Measurements from ENCODE around the gene SLC43A2. TPM values are rescaled to one million over a fixed set of nuclear protein-coding genes. Genes with fewer than 3 reads are reported as not detected.

SLC43A2 gene
- total and polyA plus RNA-seq, 10 of the 15 experiments (the other 5 are each of a cell fraction or from before 2014, with no cell fraction given): 0.03 to 14.0 (median 5.3) TPM

- TF ChIP-seq, protein P1, sequence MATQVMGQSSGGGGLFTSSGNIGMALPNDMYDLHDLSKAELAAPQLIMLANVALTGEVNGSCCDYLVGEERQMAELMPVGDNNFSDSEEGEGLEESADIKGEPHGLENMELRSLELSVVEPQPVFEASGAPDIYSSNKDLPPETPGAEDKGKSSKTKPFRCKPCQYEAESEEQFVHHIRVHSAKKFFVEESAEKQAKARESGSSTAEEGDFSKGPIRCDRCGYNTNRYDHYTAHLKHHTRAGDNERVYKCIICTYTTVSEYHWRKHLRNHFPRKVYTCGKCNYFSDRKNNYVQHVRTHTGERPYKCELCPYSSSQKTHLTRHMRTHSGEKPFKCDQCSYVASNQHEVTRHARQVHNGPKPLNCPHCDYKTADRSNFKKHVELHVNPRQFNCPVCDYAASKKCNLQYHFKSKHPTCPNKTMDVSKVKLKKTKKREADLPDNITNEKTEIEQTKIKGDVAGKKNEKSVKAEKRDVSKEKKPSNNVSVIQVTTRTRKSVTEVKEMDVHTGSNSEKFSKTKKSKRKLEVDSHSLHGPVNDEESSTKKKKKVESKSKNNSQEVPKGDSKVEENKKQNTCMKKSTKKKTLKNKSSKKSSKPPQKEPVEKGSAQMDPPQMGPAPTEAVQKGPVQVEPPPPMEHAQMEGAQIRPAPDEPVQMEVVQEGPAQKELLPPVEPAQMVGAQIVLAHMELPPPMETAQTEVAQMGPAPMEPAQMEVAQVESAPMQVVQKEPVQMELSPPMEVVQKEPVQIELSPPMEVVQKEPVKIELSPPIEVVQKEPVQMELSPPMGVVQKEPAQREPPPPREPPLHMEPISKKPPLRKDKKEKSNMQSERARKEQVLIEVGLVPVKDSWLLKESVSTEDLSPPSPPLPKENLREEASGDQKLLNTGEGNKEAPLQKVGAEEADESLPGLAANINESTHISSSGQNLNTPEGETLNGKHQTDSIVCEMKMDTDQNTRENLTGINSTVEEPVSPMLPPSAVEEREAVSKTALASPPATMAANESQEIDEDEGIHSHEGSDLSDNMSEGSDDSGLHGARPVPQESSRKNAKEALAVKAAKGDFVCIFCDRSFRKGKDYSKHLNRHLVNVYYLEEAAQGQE (IDR thresholded peaks at IDR 0.05; ENCODE audit: low read depth, low read length): no peak
These were observed 11.9 kb upstream of the SLC43A2 start (continued) for GRCh38 chr17:1640329-1641064.

DNA sequence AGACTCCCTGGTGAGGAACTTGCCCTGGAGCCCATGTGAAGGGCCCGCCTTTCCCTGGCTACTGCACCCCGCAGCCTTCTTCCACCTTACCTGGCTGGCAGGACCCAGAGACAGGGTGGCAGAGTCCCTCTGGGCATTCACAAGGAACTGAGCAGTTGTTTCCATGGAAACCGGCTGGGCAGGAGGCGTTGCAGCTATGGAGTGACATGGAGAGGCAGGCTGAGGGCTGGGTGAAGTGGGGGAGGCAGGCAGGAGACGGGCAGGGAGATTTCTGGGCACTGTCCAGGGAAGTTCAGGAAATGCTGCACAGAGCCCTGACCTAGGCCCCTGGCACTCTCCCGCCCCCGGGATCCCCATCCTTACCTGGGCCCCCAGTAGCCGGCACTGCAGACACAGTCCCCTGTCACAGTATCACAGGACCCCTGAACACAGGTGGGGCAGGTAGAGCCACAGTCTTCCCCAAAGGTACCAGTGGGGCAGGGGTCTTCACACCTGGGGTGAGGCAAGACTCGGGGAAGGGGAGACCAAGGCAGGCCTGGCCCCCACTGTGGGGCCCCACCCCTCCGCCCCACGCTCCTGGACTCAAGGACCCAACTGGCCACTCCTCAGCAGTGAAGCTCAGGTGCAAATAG lies 11.0 kb upstream of the SLC43A2 start:
- ATAC-seq (no peak), FAIRE-seq (no peak), DNase-seq (ENCODE audit: low read depth, low spot score) (no peak)
- ChIA-PET POLR2A (no interaction called here), CTCF (interaction anchor here (1.1 kb wide), 1 partner anchor 452 kb away, joined by 3 read pairs; no protein-coding TSS in a partner anchor), SMC1A (ENCODE audit: uncharacterized antibody, unreplicated experiment) (no interaction called here), RAD21 (ENCODE audit: unreplicated experiment) (interaction anchor here (0.7 kb wide), 1 partner anchor 62 kb away, joined by 3 read pairs; no protein-coding TSS in a partner anchor)
- Histone ChIP-seq H3K9me3 (replicated peaks; ENCODE audit: control insufficient read depth, insufficient read depth, low read length) (no peaks in the 10 kb centered on the region), H3K36me3 (ENCODE audit: control insufficient read depth in 2 of 2, insufficient read depth in 2 of 2, low read length in 1 of 2) (no peaks in the 10 kb centered on the region), H3K9ac (ENCODE audit: control insufficient read depth, insufficient read depth, low read length) (no peak overlapping the region), H3K4me3 (no peak overlapping the region), H3K27me3 (replicated peaks in 1 of 2; ENCODE audit: control insufficient read depth in 2 of 2, insufficient read depth in 2 of 2, low read length in 1 of 2) (no peaks in the 10 kb centered on the region), H4K20me1 (ENCODE audit: control insufficient read depth, insufficient read depth) (no peaks in the 10 kb centered on the region), H3K79me2 (ENCODE audit: control insufficient read depth, insufficient read depth, low read length) (peaks cover 1% of the 10 kb centered on the region; the same call in 1 of the 2 replicates), H3K4me2 (ENCODE audit: control insufficient read depth, insufficient read depth) (no peak overlapping the region), H2AFZ (ENCODE audit: control insufficient read depth, low read depth, low read length) (no peak overlapping the region), H3K27ac (ENCODE audit: control insufficient read depth, insufficient read depth) (no peak overlapping the region), H3K4me1 (ENCODE audit: control insufficient read depth, insufficient read depth, low read length) (peaks cover 12% of the 10 kb centered on the region)
- in situ Hi-C loops (cut with MboI) (no loop called here), intact Hi-C loops (cut with micrococcal nuclease; ENCODE audit: unreplicated experiment) (loop anchor here (10.0 kb wide), 1 partner anchor 365 kb away; the partner anchor contains the start of genes BHLHA9 and TRARG1)
- BruUV-seq (replicated peaks): no TSS peak
- WGBS (ENCODE audit: insufficient coverage, insufficient replicate concordance, low lambda C conversion rate, missing lambda C conversion rate): 65% methylated on average over 8 of the region's 11 CpGs
- TF ChIP-seq ZSCAN29 (IDR thresholded peaks at IDR 0.05): no peak
- no peak for TF ChIP-seq JUND (IDR thresholded peaks at IDR 0.05; ENCODE audit: low read depth, low read length)
- no peak for TF ChIP-seq ZBED1 (IDR thresholded peaks at IDR 0.05; ENCODE audit: borderline replicate concordance)
- TF ChIP-seq, protein P2, sequence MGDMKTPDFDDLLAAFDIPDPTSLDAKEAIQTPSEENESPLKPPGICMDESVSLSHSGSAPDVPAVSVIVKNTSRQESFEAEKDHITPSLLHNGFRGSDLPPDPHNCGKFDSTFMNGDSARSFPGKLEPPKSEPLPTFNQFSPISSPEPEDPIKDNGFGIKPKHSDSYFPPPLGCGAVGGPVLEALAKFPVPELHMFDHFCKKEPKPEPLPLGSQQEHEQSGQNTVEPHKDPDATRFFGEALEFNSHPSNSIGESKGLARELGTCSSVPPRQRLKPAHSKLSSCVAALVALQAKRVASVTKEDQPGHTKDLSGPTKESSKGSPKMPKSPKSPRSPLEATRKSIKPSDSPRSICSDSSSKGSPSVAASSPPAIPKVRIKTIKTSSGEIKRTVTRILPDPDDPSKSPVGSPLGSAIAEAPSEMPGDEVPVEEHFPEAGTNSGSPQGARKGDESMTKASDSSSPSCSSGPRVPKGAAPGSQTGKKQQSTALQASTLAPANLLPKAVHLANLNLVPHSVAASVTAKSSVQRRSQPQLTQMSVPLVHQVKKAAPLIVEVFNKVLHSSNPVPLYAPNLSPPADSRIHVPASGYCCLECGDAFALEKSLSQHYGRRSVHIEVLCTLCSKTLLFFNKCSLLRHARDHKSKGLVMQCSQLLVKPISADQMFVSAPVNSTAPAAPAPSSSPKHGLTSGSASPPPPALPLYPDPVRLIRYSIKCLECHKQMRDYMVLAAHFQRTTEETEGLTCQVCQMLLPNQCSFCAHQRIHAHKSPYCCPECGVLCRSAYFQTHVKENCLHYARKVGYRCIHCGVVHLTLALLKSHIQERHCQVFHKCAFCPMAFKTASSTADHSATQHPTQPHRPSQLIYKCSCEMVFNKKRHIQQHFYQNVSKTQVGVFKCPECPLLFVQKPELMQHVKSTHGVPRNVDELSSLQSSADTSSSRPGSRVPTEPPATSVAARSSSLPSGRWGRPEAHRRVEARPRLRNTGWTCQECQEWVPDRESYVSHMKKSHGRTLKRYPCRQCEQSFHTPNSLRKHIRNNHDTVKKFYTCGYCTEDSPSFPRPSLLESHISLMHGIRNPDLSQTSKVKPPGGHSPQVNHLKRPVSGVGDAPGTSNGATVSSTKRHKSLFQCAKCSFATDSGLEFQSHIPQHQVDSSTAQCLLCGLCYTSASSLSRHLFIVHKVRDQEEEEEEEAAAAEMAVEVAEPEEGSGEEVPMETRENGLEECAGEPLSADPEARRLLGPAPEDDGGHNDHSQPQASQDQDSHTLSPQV (IDR thresholded peaks at IDR 0.05): no peak
- no peak for TF ChIP-seq TARDBP (IDR thresholded peaks at IDR 0.05; ENCODE audit: borderline replicate concordance)
- no peak for TF ChIP-seq HDGF (IDR thresholded peaks at IDR 0.05)
- no peak for TF ChIP-seq MEF2B (IDR thresholded peaks at IDR 0.05; ENCODE audit: partially characterized antibody, poor library complexity, severe bottlenecking)
- no peak for TF ChIP-seq CBX5 (IDR thresholded peaks at IDR 0.05; ENCODE audit: low read depth)
- TF ChIP-seq GABPA (IDR thresholded peaks at IDR 0.05; ENCODE audit: low read depth): no peak
- no peak for TF ChIP-seq NFIC (IDR thresholded peaks at IDR 0.05; ENCODE audit: low read depth, low read length)
- TF ChIP-seq, protein P3, sequence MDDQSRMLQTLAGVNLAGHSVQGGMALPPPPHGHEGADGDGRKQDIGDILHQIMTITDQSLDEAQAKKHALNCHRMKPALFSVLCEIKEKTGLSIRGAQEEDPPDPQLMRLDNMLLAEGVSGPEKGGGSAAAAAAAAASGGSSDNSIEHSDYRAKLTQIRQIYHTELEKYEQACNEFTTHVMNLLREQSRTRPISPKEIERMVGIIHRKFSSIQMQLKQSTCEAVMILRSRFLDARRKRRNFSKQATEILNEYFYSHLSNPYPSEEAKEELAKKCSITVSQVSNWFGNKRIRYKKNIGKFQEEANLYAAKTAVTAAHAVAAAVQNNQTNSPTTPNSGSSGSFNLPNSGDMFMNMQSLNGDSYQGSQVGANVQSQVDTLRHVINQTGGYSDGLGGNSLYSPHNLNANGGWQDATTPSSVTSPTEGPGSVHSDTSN (IDR thresholded peaks at IDR 0.05; ENCODE audit: insufficient replicate concordance, low read depth, low read length): no peak
- no peak for TF ChIP-seq NR2C1 (IDR thresholded peaks at IDR 0.05)

Measured in GM12878 (cell line).